HG02623 (cell line): ENCODE measurements around the gene NGFR.
"Not testable (repeated sequence)": the region's sequence is repeated elsewhere in the genome, so short reads cannot be mapped to it uniquely, and the experiment has no call there.

Experiments used
- ATAC-seq: cut with Tn5 transposase; IDR thresholded peaks from one replicate; pipeline ENCODE4 v1.9.1; 2021; ENCODE audit warnings: moderate library complexity; ENCODE audit not compliant: unreplicated experiment

The NGFR gene

GRCh38 chr17:49496183-49496866, 1.2 kb downstream of the NGFR start:
- ATAC-seq: no peak

- no peak for ATAC-seq
Observed at GRCh38 chr17:49496867-49497147, 1.7 kb downstream of the NGFR start.

GRCh38 chr17:49497148-49498028, 2.3 kb downstream of the NGFR start:
- no peak for ATAC-seq

GRCh38 chr17:49498029-49498615, 3.0 kb downstream of the NGFR start:
- no peak for ATAC-seq

- no peak for ATAC-seq
Observed at GRCh38 chr17:49501496-49501895, 6.4 kb downstream of the NGFR start.

- ATAC-seq: no peak
Observed at GRCh38 chr17:49502254-49502653, 7.2 kb downstream of the NGFR start.

DNA sequence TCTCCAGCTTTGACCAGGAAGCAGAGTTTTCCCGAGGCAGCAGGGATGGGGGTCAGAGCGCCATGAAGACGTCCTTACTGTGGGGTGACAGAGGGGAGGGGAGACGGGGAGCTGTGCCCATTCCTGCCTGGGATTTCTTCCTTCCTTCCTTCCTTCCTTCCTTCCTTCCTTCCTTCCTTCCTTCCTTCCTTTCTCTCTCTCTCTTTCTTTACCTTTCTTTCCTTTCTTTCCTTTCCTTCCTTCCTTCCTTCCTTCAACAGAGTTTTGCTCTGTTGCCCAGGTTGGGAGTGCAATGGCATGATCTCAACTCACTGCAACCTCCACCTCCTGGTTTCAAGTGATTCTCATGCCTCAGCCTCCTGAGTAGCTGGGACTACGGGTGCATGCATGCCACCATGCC, 7.6 kb downstream of the NGFR start:
- not testable (repeated sequence) for ATAC-seq

GRCh38 chr17:49504369-49504768, 9.3 kb downstream of the NGFR start:
- no peak for ATAC-seq

DNA sequence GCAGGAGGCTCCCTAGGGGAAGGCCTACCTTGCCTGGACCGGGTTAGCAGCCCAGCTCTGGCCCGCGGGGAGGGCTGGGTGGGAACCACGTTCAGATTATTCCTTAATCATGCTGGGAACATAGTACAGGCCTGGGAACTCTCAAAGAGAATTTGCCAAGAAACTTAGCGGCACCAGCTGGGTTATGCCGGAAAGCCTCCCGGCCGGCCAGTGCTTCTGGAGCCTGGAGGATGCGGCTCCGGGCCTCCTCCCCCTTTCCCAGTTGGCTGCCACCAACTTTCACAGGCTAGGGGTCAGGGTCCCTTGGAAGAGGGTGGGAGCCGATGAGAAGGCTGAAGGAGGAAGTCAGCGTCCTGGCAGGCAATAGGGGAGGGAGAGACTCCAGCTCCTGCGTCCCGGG, 10.8 kb downstream of the NGFR start:
- ATAC-seq: no peak

GRCh38 chr17:49506282-49506681, 11.2 kb downstream of the NGFR start:
- ATAC-seq: no peak

- ATAC-seq: no peak
Observed at GRCh38 chr17:49508061-49508865, 13.2 kb downstream of the NGFR start.

DNA sequence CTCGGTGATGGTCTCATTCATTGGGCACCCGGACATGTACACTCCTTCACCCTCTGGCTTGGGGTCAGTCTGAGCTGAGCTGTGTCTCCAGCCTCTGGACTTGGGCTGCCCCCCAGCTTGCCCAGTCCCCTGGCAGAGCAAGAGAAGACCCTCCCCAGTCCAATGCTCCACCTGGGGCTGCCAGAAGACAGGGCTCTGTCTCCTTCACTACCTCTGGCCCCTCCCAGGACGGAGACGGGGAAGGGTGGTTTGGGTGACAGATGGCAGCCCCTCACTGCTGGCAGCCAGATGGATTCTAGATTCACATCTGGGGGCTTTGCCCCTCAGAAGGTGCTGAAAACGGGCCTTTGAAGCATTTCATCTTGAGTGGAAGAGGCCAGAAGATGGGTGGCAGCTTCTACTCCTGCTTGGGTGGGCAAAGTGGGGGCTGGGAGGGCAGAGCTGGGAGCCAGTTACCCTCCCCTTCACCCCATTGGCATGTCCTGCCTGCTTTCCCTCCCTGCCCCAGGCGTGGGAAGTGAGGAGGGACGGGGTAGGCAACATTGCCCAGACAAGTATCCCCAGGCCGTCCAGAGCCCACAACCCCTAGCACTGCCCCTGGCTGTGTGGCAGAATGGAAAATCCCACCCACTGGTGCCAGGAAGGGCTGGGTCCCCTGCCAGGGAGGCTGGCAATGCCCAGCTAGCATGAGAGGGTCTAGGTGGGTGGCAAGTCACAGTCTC, 13.9 kb downstream of the NGFR start:
- ATAC-seq: no peak

- ATAC-seq: no peak
Observed at GRCh38 chr17:49509588-49509917, 14.5 kb downstream of the NGFR start.

GRCh38 chr17:49510059-49510719, 15.1 kb downstream of the NGFR start:
- no peak for ATAC-seq

- no peak for ATAC-seq
Observed at GRCh38 chr17:49510720-49511110, 15.6 kb downstream of the NGFR start.

DNA sequence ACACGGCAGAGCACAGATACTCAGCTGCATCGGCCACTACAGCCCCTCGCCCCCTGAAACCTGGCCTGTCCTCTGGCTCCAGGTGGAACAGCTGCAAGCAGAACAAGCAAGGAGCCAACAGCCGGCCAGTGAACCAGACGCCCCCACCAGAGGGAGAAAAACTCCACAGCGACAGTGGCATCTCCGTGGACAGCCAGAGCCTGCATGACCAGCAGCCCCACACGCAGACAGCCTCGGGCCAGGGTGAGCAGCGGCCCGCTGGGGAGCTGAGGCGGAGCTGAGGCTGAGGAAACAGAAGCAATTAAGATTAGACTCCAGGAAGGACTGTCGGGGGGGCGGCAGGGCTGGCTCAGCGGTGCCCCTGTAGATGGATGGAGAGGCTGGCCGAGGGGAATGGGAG, 16.7 kb downstream of the NGFR start:
- ATAC-seq: no peak

DNA sequence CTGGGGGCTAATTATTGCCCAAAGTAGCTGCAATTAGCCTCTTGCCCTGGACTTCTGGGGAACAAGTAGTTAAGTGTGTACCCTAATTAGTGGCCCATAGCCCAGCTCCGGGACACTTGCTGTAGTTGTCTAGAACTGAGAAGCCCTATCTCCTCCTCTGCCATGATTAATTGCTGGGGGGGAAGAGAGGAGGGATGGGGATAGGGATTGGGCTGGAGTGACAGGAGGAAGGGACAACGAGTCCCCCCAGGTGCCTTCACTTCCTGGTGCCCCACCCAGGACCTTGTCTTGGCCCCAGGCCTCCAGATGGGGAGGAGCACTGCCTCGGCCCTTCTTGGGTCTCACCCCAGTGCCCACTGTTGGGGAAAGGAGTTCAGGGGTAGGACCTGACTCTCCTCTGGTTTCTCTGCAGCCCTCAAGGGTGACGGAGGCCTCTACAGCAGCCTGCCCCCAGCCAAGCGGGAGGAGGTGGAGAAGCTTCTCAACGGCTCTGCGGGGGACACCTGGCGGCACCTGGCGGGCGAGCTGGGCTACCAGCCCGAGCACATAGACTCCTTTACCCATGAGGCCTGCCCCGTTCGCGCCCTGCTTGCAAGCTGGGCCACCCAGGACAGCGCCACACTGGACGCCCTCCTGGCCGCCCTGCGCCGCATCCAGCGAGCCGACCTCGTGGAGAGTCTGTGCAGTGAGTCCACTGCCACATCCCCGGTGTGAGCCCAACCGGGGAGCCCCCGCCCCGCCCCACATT, 17.4 kb downstream of the NGFR start:
- no peak for ATAC-seq

GRCh38 chr17:49513044-49513395, 17.9 kb downstream of the NGFR start:
- ATAC-seq: no peak

GRCh38 chr17:49513641-49514040, 18.5 kb downstream of the NGFR start:
- ATAC-seq: no peak
